ENCODE data around the gene ALAS2. TPM values are rescaled to one million over a fixed set of nuclear protein-coding genes. Genes with fewer than 3 reads are reported as not detected.

Gene ALAS2
- total and polyA plus RNA-seq, 8 donors: 0.14 to 0.97 (median 0.30) TPM

DNA sequence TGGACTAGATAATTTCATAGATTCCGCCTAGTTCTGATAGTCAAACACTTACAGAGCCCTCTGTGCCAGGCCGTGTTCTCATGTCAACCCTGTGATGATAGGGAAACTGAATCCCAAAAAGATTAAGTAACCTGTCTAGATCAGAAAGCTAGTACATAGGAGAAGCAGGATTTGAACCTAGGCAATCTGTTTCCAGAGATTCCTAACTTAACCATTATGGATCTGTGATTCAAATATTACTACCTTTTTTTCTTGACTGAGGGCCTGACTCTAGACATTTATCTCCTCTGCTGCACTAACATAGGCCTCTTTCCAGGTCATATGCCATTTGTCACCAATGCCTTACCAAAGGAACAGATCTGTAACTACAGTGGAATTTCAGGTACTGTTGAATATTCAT lies 1.5 kb downstream of the ALAS2 start:
- ATAC-seq: no peak
- intact Hi-C loops (cut with DNase I): no loop called here

DNA sequence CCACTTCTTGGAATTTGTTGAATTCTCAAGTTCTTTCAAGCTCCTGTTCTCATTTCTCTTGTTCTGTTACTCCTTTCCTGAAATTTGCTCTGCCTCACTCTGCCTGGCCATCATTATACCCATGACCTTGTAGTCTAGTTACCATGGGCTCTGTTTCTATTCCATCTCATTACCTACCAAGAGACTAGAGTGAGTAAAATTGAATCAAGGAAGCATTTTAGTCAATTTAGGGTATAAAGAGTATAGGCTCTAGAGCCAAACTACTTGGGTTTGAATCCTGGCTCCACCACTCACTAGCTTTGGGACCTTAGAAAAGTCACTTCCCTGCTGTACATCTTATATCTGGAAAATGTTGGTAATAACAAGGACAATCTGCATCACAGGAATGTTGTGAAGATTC lies 2.2 kb downstream of the ALAS2 start:
- H3K27ac ChIP-seq: no peak overlapping the region
- no peak for ATAC-seq
- no peaks in the 10 kb centered on the region for H3K27me3 ChIP-seq
- TF ChIP-seq, protein P1, sequence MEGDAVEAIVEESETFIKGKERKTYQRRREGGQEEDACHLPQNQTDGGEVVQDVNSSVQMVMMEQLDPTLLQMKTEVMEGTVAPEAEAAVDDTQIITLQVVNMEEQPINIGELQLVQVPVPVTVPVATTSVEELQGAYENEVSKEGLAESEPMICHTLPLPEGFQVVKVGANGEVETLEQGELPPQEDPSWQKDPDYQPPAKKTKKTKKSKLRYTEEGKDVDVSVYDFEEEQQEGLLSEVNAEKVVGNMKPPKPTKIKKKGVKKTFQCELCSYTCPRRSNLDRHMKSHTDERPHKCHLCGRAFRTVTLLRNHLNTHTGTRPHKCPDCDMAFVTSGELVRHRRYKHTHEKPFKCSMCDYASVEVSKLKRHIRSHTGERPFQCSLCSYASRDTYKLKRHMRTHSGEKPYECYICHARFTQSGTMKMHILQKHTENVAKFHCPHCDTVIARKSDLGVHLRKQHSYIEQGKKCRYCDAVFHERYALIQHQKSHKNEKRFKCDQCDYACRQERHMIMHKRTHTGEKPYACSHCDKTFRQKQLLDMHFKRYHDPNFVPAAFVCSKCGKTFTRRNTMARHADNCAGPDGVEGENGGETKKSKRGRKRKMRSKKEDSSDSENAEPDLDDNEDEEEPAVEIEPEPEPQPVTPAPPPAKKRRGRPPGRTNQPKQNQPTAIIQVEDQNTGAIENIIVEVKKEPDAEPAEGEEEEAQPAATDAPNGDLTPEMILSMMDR (IDR thresholded peaks at IDR 0.05): no peak
- H3K36me3 ChIP-seq: no peaks in the 10 kb centered on the region
- DNase-seq: no peak
- intact Hi-C loops (cut with DNase I): no loop called here
- no peaks in the 10 kb centered on the region for H3K9me3 ChIP-seq
- H3K4me1 ChIP-seq: no peaks in the 10 kb centered on the region
- no peak overlapping the region for H3K4me3 ChIP-seq
- no peak for FAIRE-seq

More for the DNA sequence above, 1.5 kb downstream of the ALAS2 start:
- H3K36me3 ChIP-seq: no peaks in the 10 kb centered on the region
- no peaks in the 10 kb centered on the region for H3K9me3 ChIP-seq
- no peak for FAIRE-seq
- H3K4me1 ChIP-seq: no peaks in the 10 kb centered on the region
- TF ChIP-seq, protein P1 (IDR thresholded peaks at IDR 0.05): no peak
- no peak overlapping the region for H3K27ac ChIP-seq
- H3K4me3 ChIP-seq: no peak overlapping the region
- H3K27me3 ChIP-seq: peaks cover 0 to 4% (median 0%) of the 10 kb centered on the region in 4 donors
- DNase-seq: no peak
- WGBS, 2 donors: 40 to 63% methylated on average over 2 of the region's 2 CpGs

DNA sequence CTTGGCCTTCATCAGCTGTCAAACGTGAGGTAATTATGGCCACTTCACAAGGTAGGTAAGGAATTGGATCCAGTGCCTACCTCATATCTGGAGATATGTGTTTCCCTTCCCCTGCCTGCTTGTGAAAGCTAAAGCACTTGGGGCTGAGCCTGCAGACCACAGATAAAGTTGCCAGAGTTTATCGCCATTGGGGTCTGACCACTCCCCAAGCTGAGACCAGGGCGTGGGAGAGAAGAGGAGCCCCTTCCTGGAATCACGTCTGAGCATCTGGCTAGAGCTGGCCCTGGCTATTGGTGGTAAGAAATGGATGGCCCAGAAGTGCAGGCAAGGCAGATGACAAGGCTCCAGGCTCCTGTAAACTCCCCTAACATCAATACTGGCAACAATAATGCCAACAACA lies 2.7 kb downstream of the ALAS2 start:
- no peak for FAIRE-seq
- TF ChIP-seq, protein P1 (IDR thresholded peaks at IDR 0.05): no peak
- H3K9me3 ChIP-seq: no peaks in the 10 kb centered on the region
- no peaks in the 10 kb centered on the region for H3K27me3 ChIP-seq
- no peaks in the 10 kb centered on the region for H3K36me3 ChIP-seq
- 50 to 72% methylated on average over 4 of the region's 4 CpGs for WGBS, 2 donors
- H3K4me1 ChIP-seq: no peaks in the 10 kb centered on the region
- intact Hi-C loops (cut with DNase I): no loop called here
- H3K27ac ChIP-seq: no peak overlapping the region
- no peak for DNase-seq
- no peak overlapping the region for H3K4me3 ChIP-seq
- ATAC-seq: no peak

DNA sequence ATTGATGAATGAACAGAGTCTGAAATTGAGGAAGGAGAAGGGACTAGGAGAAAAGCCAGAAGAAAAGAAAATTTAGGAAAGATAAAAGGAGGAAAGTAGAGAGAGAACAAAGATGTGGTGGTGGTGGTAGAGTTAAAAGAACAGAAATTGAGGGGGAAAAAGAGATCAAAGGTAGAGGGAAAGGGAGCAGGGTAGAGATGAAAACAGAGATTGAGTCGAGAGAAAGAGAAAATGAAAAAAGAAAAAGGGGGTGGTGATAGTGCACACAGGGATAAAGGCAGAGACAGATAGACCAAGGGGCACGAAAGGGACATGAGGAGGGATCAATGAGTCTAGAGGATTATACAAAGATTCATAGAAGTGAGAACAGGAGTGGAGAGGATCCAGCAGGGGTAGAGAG lies 3.9 kb downstream of the ALAS2 start:
- DNase-seq (no peak), ATAC-seq (no peak), FAIRE-seq (no peak)
- WGBS, 2 donors: 46 to 54% methylated on average over 2 of the region's 2 CpGs
- Histone ChIP-seq H3K4me3 (no peak overlapping the region), H3K4me1 (no peaks in the 10 kb centered on the region), H3K9me3 (no peaks in the 10 kb centered on the region), H3K36me3 (no peaks in the 10 kb centered on the region), H3K27me3 (no peaks in the 10 kb centered on the region), H3K27ac (no peak overlapping the region)
- TF ChIP-seq, protein P1 (IDR thresholded peaks at IDR 0.05): no peak
- intact Hi-C loops (cut with DNase I): no loop called here

DNA sequence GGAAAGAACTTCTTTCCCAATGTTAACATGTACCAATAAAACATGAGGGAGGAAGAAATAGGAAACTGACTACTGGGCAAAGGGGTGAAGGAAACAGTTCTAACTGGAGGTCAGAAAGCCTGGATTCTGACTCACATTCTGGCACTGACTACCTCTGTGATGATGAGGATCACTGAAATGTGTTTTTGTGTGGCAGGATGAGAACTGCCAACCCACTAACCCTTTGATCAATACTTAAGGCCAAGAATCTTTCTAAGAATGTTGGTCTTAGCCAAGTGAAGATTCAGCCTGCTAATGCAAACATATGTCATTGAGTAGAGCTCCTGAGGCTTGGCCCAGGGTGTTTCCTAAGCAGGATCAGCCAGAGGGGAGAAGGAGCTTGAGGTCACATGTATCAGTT lies 4.6 kb downstream of the ALAS2 start:
- H3K9me3 ChIP-seq: no peaks in the 10 kb centered on the region
- no peaks in the 10 kb centered on the region for H3K4me1 ChIP-seq
- H3K36me3 ChIP-seq: no peaks in the 10 kb centered on the region
- no peaks in the 10 kb centered on the region for H3K27me3 ChIP-seq
- FAIRE-seq: no peak
- H3K27ac ChIP-seq: no peak overlapping the region
- no peak for DNase-seq
- no peak overlapping the region for H3K4me3 ChIP-seq
- no peak for ATAC-seq
- intact Hi-C loops (cut with DNase I): no loop called here
- TF ChIP-seq, protein P1 (IDR thresholded peaks at IDR 0.05): no peak
